NB4 (cell line): Measurements from ENCODE around the gene SLC17A7.
A peak's percentile ranks its signal among the peaks of the same experiment; 100 is the strongest.

Experiments used
- CTCF ChIP-seq: IDR thresholded peaks from one replicate; pipeline ENCODE4 v1.5.1; 2012; ENCODE audit warnings: low read depth, low read length
- MAX ChIP-seq: IDR thresholded peaks from 2 replicates; pipeline ENCODE4 v1.6.1; 2011; ENCODE audit warnings: low read depth, low read length
- MYC ChIP-seq: IDR thresholded peaks from 2 replicates; pipeline ENCODE4 v1.6.1; 2011; ENCODE audit warnings: low read depth, low read length
- POLR2A ChIP-seq: IDR thresholded peaks from 2 replicates; pipeline ENCODE4 v1.6.1; 2011; ENCODE audit warnings: mild to moderate bottlenecking; ENCODE audit not compliant: insufficient read length; ENCODE audit errors: extremely low read depth

- peak; percentile 83 for TF ChIP-seq MYC
- no peak for TF ChIP-seq CTCF
- TF ChIP-seq POLR2A = peak; percentile 96
- TF ChIP-seq MAX = peak; percentile 96
Observed at GRCh38 chr19:49487277-49488045, 46.1 kb upstream of the SLC17A7 start, which contains the start of gene RPL13A.
